Endothelial cell of umbilical vein (primary cell): ENCODE results near the gene JAZF1.

Experiments used
- CTCF ChIP-seq, 2 donors: IDR thresholded peaks; 1 replicate in 1 of 2; 2 replicates in 1 of 2; pipeline ENCODE4 v1.5.1; 2011; ENCODE audit warnings: low read length in 2 of 2, mild to moderate bottlenecking in 2 of 2, moderate library complexity in 2 of 2, control low read depth in 1 of 2, inconsistent platforms in 1 of 2, low read depth in 1 of 2; ENCODE audit not compliant: insufficient read depth in 1 of 2; ENCODE audit errors: extremely low read depth in 1 of 2
- EZH2 ChIP-seq: IDR thresholded peaks from 2 replicates; pipeline ENCODE4 v1.6.1; 2012; ENCODE audit warnings: borderline replicate concordance, low read depth, mild to moderate bottlenecking, moderate library complexity, low read length, inconsistent platforms; ENCODE audit not compliant: severe bottlenecking
- FOS ChIP-seq: IDR thresholded peaks from 2 replicates; pipeline ENCODE4 v1.6.1; 2011; ENCODE audit warnings: mild to moderate bottlenecking, low read length, moderate library complexity, borderline replicate concordance; ENCODE audit not compliant: insufficient read depth
- JUN ChIP-seq: IDR thresholded peaks from 2 replicates; pipeline ENCODE4 v1.6.1; 2011; ENCODE audit warnings: borderline replicate concordance, low read depth; ENCODE audit not compliant: insufficient read length, insufficient read depth
- POLR2A ChIP-seq: IDR thresholded peaks from 2 replicates; pipeline ENCODE4 v1.6.1; 2012; ENCODE audit warnings: low read depth, mild to moderate bottlenecking, control low read depth, low read length
- POLR2AphosphoS5 ChIP-seq: IDR thresholded peaks from 2 replicates; pipeline ENCODE4 v1.6.1; 2012; ENCODE audit warnings: low read depth, mild to moderate bottlenecking, control low read depth, low read length, moderate library complexity; ENCODE audit not compliant: insufficient read depth

DNA sequence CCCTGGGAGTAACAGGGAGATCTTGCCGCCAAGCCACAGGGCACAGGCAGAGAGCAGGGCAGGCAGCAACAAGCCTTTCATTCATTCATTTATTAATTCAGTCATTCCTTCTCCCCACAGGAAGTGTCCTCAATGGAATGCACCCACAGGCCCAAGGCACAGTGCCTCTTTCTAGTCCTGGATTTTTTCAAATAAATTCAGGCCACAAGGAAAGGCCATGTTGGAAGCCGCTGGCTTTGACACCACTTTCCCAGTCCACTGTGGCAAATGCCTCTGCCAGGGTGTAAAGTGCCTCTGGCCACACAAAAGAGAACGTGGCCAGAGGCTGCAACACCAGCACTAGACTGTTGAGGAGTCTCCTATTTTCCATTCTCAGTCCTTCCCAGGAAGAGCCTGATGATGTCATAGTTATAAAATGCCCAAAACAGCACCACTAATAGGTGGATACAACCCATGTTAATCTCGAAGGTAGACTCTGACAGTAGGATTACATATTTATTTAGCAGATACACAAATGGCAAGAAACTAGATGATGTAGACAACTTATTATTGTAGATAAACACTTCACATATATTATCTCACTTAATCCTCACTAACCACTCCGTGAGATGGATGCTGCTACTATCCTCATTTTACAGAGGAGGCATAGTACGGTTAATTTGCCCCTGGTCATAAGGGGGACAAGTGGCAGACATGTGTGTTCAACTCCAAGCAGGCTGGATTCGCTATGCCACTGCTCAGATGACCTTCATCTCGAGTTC, 5.5 kb downstream of the JAZF1 start:
- TF ChIP-seq CTCF (IDR thresholded peaks at IDR 0.05; ENCODE audit: extremely low read depth in 1 of 2, insufficient read depth in 1 of 2, low read depth in 1 of 2, low read length in 2 of 2) = no peak
- no peak for TF ChIP-seq EZH2
- TF ChIP-seq POLR2A = no peak
- TF ChIP-seq FOS = no peak
- no peak for TF ChIP-seq POLR2AphosphoS5
- no peak for TF ChIP-seq JUN
